ENCODE measurements around the gene ATP6V0A4.
"Not testable (repeated sequence)": the region's sequence is repeated elsewhere in the genome, so short reads cannot be mapped to it uniquely, and the experiment has no call there.

The ATP6V0A4 gene

DNA sequence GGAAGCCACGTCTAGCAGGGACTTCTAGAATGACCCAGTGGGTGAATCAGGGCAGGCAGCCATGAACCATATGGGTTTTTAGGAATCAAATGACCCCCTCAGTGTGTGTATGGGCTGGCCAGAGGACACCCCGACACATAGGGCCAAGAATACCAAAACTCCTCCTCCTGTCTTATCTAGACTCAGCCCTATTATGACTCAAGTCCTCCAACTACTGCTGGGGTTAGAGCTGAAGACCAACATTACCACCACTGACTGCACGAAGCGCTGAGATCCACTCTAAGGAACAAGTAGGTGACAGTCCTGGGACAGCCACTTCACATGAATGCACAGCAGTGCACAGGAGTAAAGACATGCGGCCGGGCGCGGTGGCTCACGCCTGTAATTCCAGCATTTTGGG, 85.3 kb downstream of the ATP6V0A4 start:
- H3K27ac ChIP-seq = no peak overlapping the region
- no peak for DNase-seq (ENCODE audit: low read depth, low spot score)

DNA sequence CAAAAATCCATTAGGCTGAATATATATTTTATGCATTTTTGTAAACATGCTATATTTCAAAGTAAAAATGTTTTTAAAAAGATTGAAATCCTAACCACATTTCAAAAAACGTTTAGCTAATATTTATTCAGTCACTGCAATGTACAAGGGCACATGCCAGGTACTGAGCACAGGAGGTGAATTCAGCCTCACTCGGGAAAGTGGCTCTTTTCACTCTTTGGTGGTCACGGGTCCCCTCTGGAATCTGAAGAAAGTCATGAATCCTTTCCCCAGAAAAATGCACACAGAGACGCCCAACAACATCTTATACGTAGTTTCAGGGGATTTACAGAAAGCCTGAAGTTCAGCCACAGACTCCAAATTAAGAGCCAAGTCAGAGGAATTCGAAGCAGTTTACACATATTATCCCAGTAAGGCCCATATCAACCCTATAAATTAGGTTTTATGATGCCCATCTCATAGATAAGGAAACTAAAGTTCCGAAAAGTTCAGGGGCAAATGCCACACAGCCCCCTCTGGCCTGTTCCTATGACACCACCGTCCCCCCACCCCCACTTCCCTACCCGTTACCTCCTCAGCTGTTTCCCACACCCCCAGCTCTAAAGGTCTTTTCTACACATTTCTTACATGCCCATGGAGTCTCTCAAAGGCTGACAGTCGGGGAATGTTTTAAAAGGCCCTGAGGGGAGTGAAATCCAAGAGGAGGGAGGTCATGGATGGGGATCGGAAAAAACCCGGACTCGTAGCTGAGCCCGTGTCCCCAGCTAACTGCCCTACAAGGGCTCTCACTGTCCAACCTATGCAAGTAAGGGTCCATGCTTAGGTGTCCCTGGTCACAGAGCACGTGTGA, 87.2 kb downstream of the ATP6V0A4 start:
- DNase-seq (ENCODE audit: low read depth, low spot score) = no peak
- no peak overlapping the region for H3K27ac ChIP-seq

DNA sequence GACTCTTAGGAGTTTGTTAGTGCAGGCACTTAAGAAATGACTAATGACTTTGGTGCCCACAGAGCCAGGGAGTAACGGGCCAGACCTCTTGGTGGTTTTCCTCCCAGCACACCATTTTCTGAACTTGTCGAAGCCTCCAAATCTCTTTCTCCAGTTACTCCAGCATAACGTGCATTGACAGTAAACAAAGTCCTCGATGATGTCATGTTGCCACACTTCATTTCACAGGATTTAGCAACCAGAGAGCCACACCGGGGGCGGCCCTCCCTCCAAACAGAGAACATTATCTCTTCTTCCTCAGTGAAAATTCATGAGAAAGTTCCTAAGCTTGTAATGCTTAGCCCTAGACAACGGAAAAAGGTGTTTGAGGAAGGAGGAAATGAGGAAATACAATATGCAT, 92.8 kb downstream of the ATP6V0A4 start:
- H3K27ac ChIP-seq = no peak overlapping the region
- no peak for DNase-seq (ENCODE audit: low read depth, low spot score)

DNA sequence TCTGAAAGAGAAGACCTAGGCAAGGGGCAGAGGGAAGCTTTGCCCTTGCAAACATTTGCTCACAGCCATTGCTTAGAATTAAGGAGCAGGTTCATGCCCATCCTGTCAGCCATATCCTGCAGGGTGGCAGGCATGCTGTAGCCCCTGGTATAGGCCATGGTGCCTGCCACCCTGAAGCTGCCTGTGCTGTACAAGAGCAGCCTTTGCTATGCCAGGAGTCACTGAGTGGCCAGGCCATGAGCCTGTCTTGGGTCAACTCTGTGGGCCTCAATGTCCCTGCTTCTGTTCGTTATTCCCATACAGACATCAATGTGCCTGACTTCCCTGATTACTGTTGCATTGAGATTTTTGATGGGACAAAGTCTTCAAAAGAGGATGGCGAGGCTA, 96.5 kb downstream of the ATP6V0A4 start:
- DNase-seq (ENCODE audit: low read depth, low spot score) = no peak

DNA sequence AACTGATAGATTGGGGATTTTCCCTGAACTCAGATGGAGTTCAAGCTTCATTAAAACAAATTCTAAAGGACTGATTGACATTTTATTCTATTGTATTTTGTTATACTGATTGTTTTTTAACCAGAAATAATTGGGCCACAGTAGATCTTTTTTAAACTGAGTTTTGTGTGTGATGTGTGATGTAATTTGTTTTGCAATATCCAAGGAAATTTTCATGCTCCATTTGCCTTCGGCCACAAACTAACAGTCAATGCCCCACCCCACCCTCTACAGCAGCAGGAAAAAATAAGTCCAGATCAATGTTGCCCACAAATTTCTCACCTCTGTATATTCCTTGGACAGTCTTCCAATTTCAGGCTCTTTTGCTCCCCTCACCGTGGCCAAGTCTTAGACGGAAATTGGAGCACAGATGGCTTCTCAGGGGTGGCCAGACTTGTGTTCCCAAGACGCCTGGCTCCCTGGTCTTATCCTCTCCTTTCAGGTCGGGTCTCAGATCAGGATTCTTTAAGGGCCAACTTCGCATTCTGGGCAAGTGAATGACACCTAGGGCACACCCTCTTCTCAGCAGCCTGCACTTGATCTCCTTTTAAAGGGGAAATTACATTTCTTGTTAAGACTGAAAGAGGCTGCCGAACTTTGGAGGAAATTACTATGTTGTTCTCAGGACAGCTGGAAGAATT, 97.0 kb downstream of the ATP6V0A4 start, which contains the start of gene SVOPL:
TSS of gene SVOPL (minus strand) at position 506 of the 680 bp plus-strand sequence. CDS start 22,317 bp downstream, outside the sequence.
- H3K27ac ChIP-seq = no peak within 1 kb of the TSS
- DNase-seq (ENCODE audit: low read depth, low spot score) = no peak

More for the DNA sequence above, 96.5 kb downstream of the ATP6V0A4 start:
- H3K27ac ChIP-seq = no peak overlapping the region

DNA sequence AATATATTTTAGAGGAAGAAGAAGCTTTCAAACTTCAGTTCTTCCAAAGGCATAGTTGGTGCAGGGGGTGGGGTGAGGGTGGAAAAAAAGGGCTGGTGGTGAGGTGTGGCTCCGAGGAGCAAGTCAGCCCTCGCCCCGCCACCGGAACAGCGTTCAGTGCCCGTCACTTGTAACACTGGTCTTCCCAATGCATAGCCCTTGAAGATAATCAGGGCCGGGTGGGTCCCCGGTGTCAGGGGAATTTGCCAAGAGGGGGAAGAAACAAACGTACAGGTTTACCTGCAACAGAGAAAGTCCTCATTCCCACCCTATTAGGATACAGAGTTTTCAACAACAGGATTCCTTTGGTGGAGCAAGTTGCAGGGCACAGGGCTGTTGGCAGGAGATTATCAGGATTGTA, 98.3 kb downstream of the ATP6V0A4 start:
- no peak overlapping the region for H3K27ac ChIP-seq
- no peak for DNase-seq (ENCODE audit: low read depth, low spot score)

DNA sequence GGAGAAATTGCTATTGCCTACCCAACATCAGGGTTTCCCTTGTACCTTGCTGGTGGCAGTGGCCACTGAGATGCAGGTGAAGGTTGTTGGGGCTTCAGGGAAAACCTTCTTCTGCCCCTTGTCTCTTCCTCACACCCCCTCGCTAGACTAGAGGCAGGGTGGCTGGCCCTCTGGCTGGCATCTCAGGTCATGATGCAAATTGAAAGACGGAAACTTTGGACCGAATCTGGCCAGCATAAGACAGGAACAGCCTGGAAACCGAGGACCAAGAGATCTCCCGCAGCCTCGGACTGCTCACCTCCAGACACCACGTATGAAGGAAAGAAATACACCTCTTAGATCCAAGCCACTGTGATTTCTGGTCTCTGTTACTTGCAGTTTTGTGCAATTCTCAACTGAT, 99.7 kb downstream of the ATP6V0A4 start:
- DNase-seq (ENCODE audit: low read depth, low spot score) = no peak
- no peak overlapping the region for H3K27ac ChIP-seq

DNA sequence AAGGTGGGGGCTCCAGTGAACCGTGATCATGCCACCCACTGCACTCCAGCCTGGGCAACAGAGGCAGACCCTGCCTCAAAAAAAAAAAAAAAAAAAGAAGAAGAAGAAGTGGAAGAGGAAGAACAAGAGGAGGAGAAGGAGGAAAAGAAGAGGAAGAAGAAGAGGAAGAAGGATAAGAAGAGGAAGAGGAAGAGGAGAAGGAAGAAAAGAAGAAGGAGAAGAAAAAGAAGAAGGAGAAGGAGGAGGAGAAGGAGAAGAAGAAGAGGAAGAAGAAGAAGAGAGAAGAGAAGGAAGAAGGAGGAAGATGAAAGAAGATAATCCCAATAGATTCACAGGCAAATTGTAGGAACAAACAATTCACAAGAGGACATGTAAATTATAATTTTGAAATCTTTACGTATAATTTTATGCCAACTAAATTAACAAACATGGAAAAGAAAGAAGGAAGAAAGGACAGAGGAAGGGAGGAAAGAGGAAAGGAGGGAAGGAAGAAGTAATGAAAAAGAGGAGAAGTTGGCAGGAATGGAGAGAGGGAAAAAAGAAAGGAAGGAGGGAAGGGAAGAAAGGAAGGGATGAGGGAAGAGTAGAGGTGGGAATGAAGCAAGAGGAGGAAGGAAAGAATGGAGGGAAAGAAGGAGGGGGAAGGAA, 100.3 kb downstream of the ATP6V0A4 start:
- no peak overlapping the region for H3K27ac ChIP-seq
- no peak for DNase-seq (ENCODE audit: low read depth, low spot score)

DNA sequence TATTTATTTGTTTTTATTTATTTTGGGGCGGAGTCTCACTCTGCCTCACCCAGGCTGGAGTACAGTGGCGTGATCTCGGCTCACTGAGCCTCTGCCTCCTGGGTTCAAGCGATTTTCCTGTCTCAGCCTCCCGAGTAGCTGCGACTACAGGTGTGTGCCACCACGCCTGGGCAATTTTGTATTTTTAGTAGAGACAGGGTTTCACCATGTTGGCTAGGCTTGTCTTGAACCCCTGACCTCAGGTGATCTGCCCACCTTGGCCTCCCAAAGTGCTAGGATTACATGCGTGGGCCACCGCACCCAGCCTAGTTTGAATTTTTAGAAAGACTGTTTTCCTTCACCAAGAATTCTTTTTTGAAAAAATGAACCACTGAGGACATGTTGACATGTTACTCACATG, 102.2 kb downstream of the ATP6V0A4 start:
- not testable (repeated sequence) for H3K27ac ChIP-seq; DNase-seq (ENCODE audit: low read depth, low spot score)

DNA sequence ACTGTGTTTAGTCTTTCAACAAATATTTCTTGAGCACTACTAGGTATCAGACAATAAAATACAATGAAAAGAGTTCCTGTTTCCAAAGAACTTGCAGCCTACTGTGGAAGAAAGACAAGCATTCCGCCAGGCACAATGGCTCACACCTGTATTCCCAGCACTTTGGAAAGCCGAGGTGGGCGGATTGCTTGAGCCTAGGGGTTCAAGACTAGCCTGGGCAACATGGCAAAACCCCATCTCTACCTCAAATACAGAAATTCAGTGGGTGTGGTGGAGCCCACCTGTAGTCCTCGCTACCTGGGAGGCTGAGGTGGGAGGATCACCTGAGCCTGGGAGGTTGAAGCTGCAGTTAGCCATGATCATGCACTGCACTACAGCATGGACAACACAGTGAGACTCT, 102.9 kb downstream of the ATP6V0A4 start:
- DNase-seq (ENCODE audit: low read depth, low spot score) = no peak
- H3K27ac ChIP-seq = no peak overlapping the region

DNA sequence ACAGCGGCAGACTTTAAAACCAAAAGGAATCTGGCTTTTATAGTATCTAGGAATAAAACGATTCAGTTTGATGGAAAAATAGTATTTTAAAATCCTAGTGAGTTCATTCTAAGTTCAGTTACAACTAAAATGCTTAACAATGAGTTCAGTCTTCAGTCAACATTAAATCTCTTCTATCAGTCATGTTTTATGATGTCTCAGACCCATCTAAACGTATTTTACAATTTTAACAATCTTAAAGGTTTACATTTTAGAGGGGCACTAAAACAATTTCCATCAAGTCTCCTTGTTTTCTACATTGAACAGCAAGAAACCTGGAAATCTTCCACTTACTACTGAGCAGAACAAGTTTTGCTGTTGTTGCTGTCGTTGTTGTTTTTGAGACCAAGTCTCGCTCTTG, 106.8 kb downstream of the ATP6V0A4 start:
- H3K27ac ChIP-seq = no peak overlapping the region
- DNase-seq (ENCODE audit: low read depth, low spot score) = no peak

DNA sequence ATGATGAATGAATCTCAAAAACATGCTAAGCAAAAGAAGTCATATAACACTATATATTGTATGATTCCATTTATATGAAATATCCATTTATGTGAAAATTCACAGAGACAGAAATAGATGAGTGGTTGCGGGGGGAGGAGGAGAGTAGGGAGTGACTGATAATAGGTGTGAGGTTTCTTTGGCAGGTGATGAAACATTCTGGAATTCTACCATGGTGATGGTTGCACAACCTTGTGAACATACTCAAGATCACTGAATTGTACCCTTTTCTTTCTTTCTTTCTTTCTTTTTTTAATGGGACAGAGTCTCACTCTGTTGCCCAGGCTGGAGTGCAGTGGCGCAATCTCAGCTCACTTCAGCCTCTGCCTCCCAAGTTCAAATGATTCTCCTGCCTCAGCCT, 107.5 kb downstream of the ATP6V0A4 start:
- no peak for DNase-seq (ENCODE audit: low read depth, low spot score)
- H3K27ac ChIP-seq = no peak overlapping the region

DNA sequence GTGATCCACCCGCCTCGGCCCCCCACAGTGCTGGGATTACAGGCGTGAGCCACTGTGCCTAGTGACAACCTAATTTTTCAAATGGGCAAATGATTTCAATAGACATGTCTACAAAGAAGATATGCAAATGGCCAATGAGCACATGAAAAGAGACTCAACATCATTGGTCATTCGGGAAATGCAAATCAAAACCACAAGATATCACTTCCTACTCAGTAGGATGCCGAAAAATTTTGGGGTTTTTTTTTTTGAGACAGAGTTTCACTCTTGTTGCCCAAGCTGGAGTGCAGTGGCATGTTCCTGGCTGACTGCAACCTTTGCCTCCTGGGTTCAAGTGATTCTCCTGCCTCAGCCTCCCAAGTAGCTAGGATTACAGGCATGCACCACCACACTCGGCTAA, 110.0 kb downstream of the ATP6V0A4 start:
- not testable (repeated sequence) for H3K27ac ChIP-seq; DNase-seq (ENCODE audit: low read depth, low spot score)

DNA sequence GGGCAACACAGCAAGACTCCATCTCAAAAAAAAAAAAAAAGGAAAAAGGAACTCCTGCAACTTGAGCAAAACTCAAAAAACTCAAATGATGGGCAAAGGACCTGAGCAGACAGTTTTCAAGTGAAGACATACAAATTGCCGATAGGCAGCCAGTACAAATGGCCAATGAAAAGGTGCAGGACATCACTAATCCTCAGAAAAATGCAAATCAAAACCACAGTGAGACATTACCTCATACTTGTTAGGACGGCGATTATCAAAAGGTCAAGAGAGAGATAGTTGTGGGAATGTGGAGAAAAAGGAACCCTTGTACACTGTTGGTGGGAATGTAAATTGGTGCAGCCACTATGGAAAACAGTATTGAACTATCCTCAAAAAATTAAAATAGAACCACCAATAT, 113.7 kb downstream of the ATP6V0A4 start:
- DNase-seq (ENCODE audit: low read depth, low spot score) = no peak
- no peak overlapping the region for H3K27ac ChIP-seq

DNA sequence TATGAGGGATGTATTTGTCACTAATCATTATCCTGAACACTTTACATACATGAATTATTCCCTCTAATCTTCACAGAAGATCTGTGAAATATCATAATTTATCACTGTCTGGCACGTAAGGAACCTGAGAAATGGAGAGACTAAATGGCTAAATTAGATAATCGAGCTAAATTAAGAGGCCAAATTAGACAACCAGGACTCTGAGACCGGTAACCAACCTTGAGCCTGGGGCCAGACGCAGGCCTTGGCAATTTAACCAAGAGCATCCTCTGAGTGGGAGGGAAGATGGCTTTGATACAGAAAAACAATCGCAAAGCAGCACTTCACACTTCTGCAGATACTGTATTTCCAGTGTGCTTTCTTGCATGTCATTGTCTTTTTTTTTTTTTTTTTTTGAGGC, 118.2 kb downstream of the ATP6V0A4 start:
- DNase-seq (ENCODE audit: low read depth, low spot score) = no peak
- no peak overlapping the region for H3K27ac ChIP-seq

DNA sequence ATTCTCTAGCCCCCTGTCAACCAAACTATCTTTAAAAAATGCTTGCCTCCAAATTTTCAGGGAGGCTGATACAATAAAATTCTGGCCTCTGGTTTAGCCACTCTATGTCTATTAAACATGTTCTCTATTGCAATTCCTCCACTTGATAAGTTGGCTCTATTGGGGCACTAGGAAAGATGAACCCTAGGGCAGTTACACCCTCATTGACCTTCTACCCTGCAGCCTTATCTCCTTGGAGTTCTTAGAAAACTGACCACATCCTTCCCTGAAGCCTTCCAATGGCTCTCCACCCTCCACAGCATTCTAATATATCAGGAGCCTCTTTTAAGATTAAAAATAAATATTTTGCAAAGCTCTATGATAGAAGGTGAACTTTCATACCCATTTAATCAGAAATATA, 127.4 kb downstream of the ATP6V0A4 start:
- DNase-seq (ENCODE audit: low read depth, low spot score) = no peak
- no peak overlapping the region for H3K27ac ChIP-seq

DNA sequence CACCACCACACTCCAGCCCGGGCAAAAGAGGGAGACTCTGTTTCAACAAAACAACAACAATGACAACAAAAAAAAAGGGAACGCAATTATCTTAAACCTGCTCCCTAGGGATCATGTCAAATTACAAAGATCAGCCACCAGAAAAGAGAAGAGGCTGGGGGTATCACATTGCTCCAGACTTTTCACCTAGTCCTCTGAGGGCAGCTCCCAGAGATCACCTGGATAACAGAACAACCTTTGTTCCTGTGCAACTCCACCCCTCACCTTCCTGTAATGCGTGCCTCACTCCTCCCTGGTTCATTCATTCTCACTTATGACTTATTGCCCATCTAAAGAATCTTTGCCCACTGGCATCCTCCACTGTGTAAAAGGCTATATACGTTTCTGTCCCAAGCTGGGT, 128.6 kb downstream of the ATP6V0A4 start:
- no peak for DNase-seq (ENCODE audit: low read depth, low spot score)
- H3K27ac ChIP-seq = no peak overlapping the region

DNA sequence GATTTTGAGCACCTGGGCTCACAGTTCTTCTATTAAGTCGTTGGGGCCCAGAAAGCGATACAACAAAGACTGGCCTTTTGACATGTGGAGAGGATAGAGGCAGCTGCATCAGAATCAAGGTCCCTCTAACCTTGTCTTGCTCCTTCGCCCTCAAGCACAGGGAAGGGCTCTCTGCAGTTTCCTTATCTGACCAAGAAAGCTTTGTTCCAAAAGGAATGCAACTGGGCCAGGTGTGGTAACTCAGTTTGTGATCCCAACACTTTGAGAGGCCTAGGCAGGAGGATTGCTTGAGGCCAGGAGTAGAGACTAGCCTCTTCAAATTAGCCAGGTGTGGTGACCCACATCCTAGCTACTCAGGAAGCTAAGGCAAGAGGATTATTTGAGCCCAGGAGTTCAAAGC, 129.1 kb downstream of the ATP6V0A4 start:
- H3K27ac ChIP-seq = no peak overlapping the region
- no peak for DNase-seq (ENCODE audit: low read depth, low spot score)

DNA sequence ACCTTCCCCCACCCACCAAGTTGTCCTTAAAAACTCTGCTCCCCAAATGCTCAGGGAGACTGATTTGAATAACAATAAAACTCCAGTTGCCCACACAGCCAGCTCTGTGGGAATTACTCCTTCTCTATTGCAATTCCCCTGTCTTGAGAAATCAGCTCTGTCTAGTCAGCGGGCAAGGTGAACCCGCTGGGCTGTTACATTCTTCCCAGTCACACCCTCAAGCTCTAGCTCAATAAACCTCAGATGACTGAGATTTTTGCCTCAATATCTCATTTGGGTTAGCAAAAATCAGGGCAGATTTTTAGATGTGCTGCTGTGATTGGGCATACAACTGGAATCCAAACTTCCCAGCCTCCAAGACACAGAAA, 129.8 kb downstream of the ATP6V0A4 start:
- no peak for DNase-seq (ENCODE audit: low read depth, low spot score)
- no peak overlapping the region for H3K27ac ChIP-seq

DNA sequence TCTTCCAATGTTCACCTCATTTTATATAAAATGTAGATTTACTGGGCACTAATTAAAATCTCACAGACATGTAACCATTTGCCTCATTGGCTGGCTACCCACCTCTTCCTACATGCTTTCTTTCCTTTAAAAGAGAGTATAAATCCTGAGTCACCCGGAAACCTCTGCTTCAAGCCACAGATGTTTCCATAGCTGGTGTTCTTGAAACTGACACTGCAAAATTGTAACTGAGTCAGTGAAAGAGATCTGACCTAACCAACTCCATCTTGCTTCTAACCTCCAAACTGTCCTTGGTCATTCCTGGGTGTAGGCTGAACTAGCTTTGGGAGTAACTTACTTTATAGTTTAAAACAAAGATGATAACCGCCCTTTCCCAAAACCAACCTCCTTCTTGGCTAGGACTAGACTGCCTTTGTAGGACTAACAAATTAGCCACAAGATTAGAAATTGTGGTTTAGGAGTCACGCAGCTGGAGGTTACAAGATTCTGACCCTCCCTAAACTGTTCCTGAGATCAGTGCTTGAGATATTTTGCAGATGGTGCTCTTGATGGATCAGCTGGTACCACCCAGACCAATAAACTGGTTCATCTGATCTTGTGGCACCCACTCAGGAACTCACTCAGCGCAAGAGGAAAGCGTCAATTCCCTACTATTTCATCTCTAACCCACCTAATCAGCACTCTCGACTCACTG, 130.3 kb downstream of the ATP6V0A4 start:
- no peak overlapping the region for H3K27ac ChIP-seq
- DNase-seq (ENCODE audit: low read depth, low spot score) = no peak

DNA sequence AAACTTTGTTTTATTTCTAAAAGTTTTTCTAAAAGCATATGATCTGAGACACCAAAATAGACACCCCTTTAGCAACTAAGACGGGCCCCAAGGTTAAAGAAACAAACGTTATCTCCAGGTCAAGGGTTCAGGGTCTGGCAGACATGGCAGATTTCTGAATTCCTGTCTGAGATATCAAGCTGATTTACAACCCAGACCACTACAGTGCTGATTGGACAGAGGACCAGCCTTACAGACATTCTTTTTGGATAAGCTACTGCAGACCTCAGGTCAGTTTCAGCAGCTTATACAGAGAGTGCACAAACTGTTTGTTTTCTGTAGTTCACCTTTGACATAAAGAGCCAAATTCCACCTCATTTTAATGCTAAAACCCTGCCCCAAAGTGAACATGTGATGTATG, 131.6 kb downstream of the ATP6V0A4 start:
- H3K27ac ChIP-seq = no peak overlapping the region
- no peak for DNase-seq (ENCODE audit: low read depth, low spot score)
